Erythroblast (primary cell): ENCODE measurements around the gene RAMACL.

Experiments used
- GATA1 ChIP-seq: IDR thresholded peaks from 2 replicates; pipeline ENCODE4 v1.6.1; 2011; ENCODE audit warnings: low read depth, mild to moderate bottlenecking, control low read depth, low read length, moderate library complexity
- POLR2A ChIP-seq: IDR thresholded peaks from 2 replicates; pipeline ENCODE4 v1.6.1; 2011; ENCODE audit warnings: mild to moderate bottlenecking, low read length

DNA sequence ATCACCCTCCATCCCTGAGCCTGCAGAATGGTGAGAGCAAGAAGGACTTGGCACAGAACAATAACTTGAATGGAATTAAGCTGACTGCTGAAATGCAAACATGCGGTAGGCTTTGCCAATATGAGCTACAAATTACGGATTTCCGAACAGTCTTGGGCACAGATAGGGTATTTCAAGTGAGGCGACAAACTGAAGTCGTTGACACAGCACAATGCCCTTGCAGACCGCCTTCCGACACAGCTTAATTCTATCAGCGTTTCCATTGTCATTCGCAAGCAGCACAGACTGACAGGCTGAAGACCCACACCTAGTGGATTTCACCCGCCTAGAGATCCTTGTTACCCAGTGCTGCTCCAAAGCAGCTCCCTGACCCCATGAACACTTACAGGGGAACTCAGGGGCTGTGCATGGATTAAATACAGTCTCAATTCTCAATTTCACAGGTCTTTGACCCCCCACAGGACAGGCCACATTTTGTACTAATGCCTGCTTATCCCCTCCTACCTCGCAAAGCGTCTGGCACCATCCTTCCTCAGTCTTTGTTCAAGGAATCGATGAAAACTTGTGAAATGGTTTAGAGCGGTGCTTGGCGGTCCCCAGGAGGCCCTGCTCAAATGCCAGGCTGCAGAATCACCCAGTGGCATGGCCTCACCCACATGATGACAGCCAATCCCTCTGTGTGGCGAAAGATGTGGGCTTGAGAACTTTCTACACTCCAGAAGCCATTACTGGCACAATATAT lies 34.6 kb downstream of the RAMACL start:
- TF ChIP-seq POLR2A (no peak), GATA1 (no peak)
